Stimulated activated CD4-positive, alpha-beta T cell treated with anti-CD3 and anti-CD28 coated beads, TNF-alpha, amount 100 ng/mL, for 1 hour (primary cell): ENCODE data around the gene ENPEP.

Experiments used
- DNase-seq, 3 donors: peaks; one replicate each; pipeline ENCODE4 v3.0.0-alpha.2; 2020; ENCODE audit warnings: low read depth in 3 of 3, low spot score in 1 of 3

ENPEP gene

GRCh38 chr4:110596431-110596830, 120.5 kb downstream of the ENPEP start:
- no peak for DNase-seq

- DNase-seq = no peak
These were observed 121.6 kb downstream of the ENPEP start for GRCh38 chr4:110597582-110597981.

GRCh38 chr4:110602061-110602460, 126.1 kb downstream of the ENPEP start:
- DNase-seq = no peak

GRCh38 chr4:110605077-110605476, 129.1 kb downstream of the ENPEP start:
- DNase-seq = no peak

GRCh38 chr4:110609044-110609750, 133.2 kb downstream of the ENPEP start:
- no peak for DNase-seq

GRCh38 chr4:110610620-110610939, 134.6 kb downstream of the ENPEP start:
- DNase-seq = no peak

GRCh38 chr4:110610940-110611831, 135.2 kb downstream of the ENPEP start:
- DNase-seq = no peak

GRCh38 chr4:110611968-110612447, 136.1 kb downstream of the ENPEP start:
- no peak for DNase-seq

GRCh38 chr4:110612631-110613269, 136.8 kb downstream of the ENPEP start:
- DNase-seq = no peak

GRCh38 chr4:110613745-110614144, 137.8 kb downstream of the ENPEP start:
- DNase-seq = no peak

GRCh38 chr4:110614173-110614963, 138.4 kb downstream of the ENPEP start:
- DNase-seq = no peak
